HepG2 (cell line): ENCODE data around the gene ASCC3.

Experiments used
- ATRX ChIP-seq: sonication (generic); formaldehyde crosslinking; IDR thresholded peaks from 2 replicates; pipeline ENCODE4 v1.4.0; 2020; ENCODE audit warnings: missing genetic modification reagents, borderline replicate concordance
- CHD2 ChIP-seq: IDR thresholded peaks from 2 replicates; pipeline ENCODE4 v1.6.1; 2011; ENCODE audit warnings: low read depth, low read length, improper control_type of control experiment
- CTCF ChIP-seq: sonication (generic); formaldehyde crosslinking; IDR thresholded peaks from 2 replicates; pipeline ENCODE4 v1.5.0; 2020; ENCODE audit warnings: mild to moderate bottlenecking, missing genetic modification reagents, moderate library complexity
- TCF7L2 ChIP-seq: IDR thresholded peaks from 2 replicates; pipeline ENCODE4 v1.6.1; 2011; ENCODE audit warnings: mild to moderate bottlenecking, low read depth, low read length, moderate library complexity
- ZBTB2 ChIP-seq: sonication (generic); formaldehyde crosslinking; IDR thresholded peaks from 2 replicates; pipeline ENCODE4 v1.8.0; 2022; ENCODE audit warnings: low read depth, missing genetic modification reagents
- ZNF224 ChIP-seq: sonication (generic); formaldehyde crosslinking; IDR thresholded peaks from 2 replicates; pipeline ENCODE4 v1.5.0; 2020; ENCODE audit warnings: mild to moderate bottlenecking, missing genetic modification reagents
- ZNF274 ChIP-seq: sonication (generic); formaldehyde crosslinking; IDR thresholded peaks from 2 replicates; pipeline ENCODE4 v1.5.1; 2020; ENCODE audit warnings: mild to moderate bottlenecking, missing genetic modification reagents
- ZNF691 ChIP-seq: sonication (generic); formaldehyde crosslinking; IDR thresholded peaks from 2 replicates; pipeline ENCODE4 v1.4.0; 2020; ENCODE audit warnings: missing genetic modification reagents, low read depth, mild to moderate bottlenecking, borderline replicate concordance

GRCh38 chr6:100463630-100464161 lies 417.4 kb downstream of the ASCC3 start:
- TF ChIP-seq CTCF (CRISPR knock-in tag) (no peak), ZBTB2 (CRISPR knock-in tag) (no peak), ZNF274 (no peak), ZNF224 (CRISPR knock-in tag) (no peak), ZNF691 (CRISPR knock-in tag) (no peak), ATRX (no peak), CHD2 (no peak), TCF7L2 (no peak)
